ENCODE data around the gene GSTM2. TPM values are rescaled to one million over a fixed set of nuclear protein-coding genes. Genes with fewer than 3 reads are reported as not detected.

GSTM2 gene
- total and polyA plus RNA-seq, 2 donors (not counting 3 experiments of a cell fraction or from before 2014, with no cell fraction given), result 21.5 to 23.6 TPM

- peaks cover 16 to 23% of the 10 kb centered on the region in 2 experiments for H3K27me3 ChIP-seq (ENCODE audit: control insufficient read depth in 2 of 2, insufficient read depth in 2 of 2, low read length in 2 of 2)
- H3K9ac ChIP-seq (replicated peaks; ENCODE audit: extremely low read depth, insufficient read depth, low read length), result no peak overlapping the region
- no peaks in the 10 kb centered on the region for H3K9me3 ChIP-seq (replicated peaks; ENCODE audit: control insufficient read depth, insufficient read depth, low read length)
- ChIA-PET CTCF (interaction anchor here (4.3 kb wide), 1 partner anchor 15 kb away, joined by 33 read pairs; no protein-coding TSS in a partner anchor), POLR2A (no interaction called here)
- no peak overlapping the region for H2AFZ ChIP-seq (ENCODE audit: low read depth, low read length)
- H3K9me1 ChIP-seq (replicated peaks; ENCODE audit: control insufficient read depth, extremely low read depth, insufficient read depth, low read length), result no peaks in the 10 kb centered on the region
- no peaks in the 10 kb centered on the region for H3K79me2 ChIP-seq (ENCODE audit: control insufficient read depth, insufficient read depth, low read length)
- no peak overlapping the region for H3K4me2 ChIP-seq (ENCODE audit: insufficient read depth, low read length)
- H3K4me3 ChIP-seq (replicated peaks in 1 of 3; ENCODE audit: insufficient read depth in 1 of 3, low read depth in 1 of 3, low read length in 3 of 3), result no peak overlapping the region
- no peaks in the 10 kb centered on the region for H3K36me3 ChIP-seq (ENCODE audit: control insufficient read depth in 2 of 2, extremely low read depth in 1 of 2, insufficient read depth in 2 of 2, low read length in 2 of 2)
- no peaks in the 10 kb centered on the region for H4K20me1 ChIP-seq (replicated peaks; ENCODE audit: control insufficient read depth, extremely low read depth, insufficient read depth, low read length)
- no peak for DNase-seq (ENCODE audit: low read depth, low spot score)
- no peak for TF ChIP-seq JUN (IDR thresholded peaks at IDR 0.05; ENCODE audit: borderline replicate concordance, insufficient read depth, insufficient read length, low read depth)
- intact Hi-C loops (cut with micrococcal nuclease), result no loop called here
- BruUV-seq (replicated peaks), result no TSS peak
- no peak for FAIRE-seq
- dilution Hi-C loops (cut with MboI; ENCODE audit: extremely low pct_ligation_motif_present, low sequenced_read_pairs), result no loop called here
- no peak overlapping the region for H3K27ac ChIP-seq (ENCODE audit: insufficient read depth, low read depth, low read length)
- H3K4me1 ChIP-seq (ENCODE audit: control insufficient read depth, extremely low read depth, insufficient read depth, low read length), result peaks cover 9% of the 10 kb centered on the region
These were observed 13.3 kb upstream of the GSTM2 start for GRCh38 chr1:109654519-109654918.

GRCh38 chr1:109655615-109656519, 12.0 kb upstream of the GSTM2 start, which contains the start of gene GSTM4:
Gene GSTM4, plus strand, starts transcription at chr1:109656099. Its CDS starts 291 bp downstream, at chr1:109656390.
- DNase-seq (ENCODE audit: low read depth, low spot score), result peak; percentile 69
- dilution Hi-C loops (cut with MboI; ENCODE audit: extremely low pct_ligation_motif_present, low sequenced_read_pairs) (no loop called here), intact Hi-C loops (cut with micrococcal nuclease) (no loop called here)
- Histone ChIP-seq H3K4me2 (ENCODE audit: insufficient read depth, low read length) (peak within 1 kb of the TSS; percentile 70), H3K27me3 (ENCODE audit: control insufficient read depth in 2 of 2, insufficient read depth in 2 of 2, low read length in 2 of 2) (peaks cover 13 to 16% of the 10 kb centered on the region in 2 experiments), H3K9me3 (replicated peaks; ENCODE audit: control insufficient read depth, insufficient read depth, low read length) (no peaks in the 10 kb centered on the region), H4K20me1 (replicated peaks; ENCODE audit: control insufficient read depth, extremely low read depth, insufficient read depth, low read length) (no peaks in the 10 kb centered on the region), H2AFZ (ENCODE audit: low read depth, low read length) (peak within 1 kb of the TSS; percentile 99), H3K27ac (ENCODE audit: insufficient read depth, low read depth, low read length) (no peak within 1 kb of the TSS), H3K4me3 (replicated peaks in 1 of 3; ENCODE audit: insufficient read depth in 1 of 3, low read depth in 1 of 3, low read length in 3 of 3) (peak within 1 kb of the TSS; percentile 57 to 68 (median 59)), H3K9me1 (replicated peaks; ENCODE audit: control insufficient read depth, extremely low read depth, insufficient read depth, low read length) (no peaks in the 10 kb centered on the region), H3K36me3 (ENCODE audit: control insufficient read depth in 2 of 2, extremely low read depth in 1 of 2, insufficient read depth in 2 of 2, low read length in 2 of 2) (no peaks in the 10 kb centered on the region), H3K79me2 (ENCODE audit: control insufficient read depth, insufficient read depth, low read length) (no peaks in the 10 kb centered on the region), H3K4me1 (ENCODE audit: control insufficient read depth, extremely low read depth, insufficient read depth, low read length) (peaks cover 9% of the 10 kb centered on the region), H3K9ac (replicated peaks; ENCODE audit: extremely low read depth, insufficient read depth, low read length) (peak within 1 kb of the TSS; percentile 27)
- peak; percentile 79 for FAIRE-seq
- ChIA-PET CTCF (interaction anchor here (1.0 to 4.3 kb wide), 4 partner anchors 16 to 329 kb away, joined by 3 to 33 read pairs (median 6); partner anchors contain the start of genes AHCYL1 and GSTM1), POLR2A (no interaction called here)
- TF ChIP-seq MAX (IDR thresholded peaks at IDR 0.05; ENCODE audit: insufficient read depth, insufficient read length), result no peak
- TF ChIP-seq MYC (IDR thresholded peaks at IDR 0.05; ENCODE audit: low read depth, low read length), result no peak
- BruUV-seq (replicated peaks), result no TSS peak
